SK-N-SH treated with all-trans-retinoic acid at 6 μM for 48 hours (cell line): ENCODE results near the gene B3GALT5.

Experiments used
- ATAC-seq: fragments of 200-7000 bp; cut with Tn5 transposase; 3 replicates; pipeline ENCODE4 v1.9.1; 2020; ENCODE audit warnings: mild to moderate bottlenecking, moderate library complexity
- ARNTL ChIP-seq: fragments of 450-650 bp; formaldehyde crosslinking; IDR thresholded peaks from 2 replicates; pipeline ENCODE4 v1.5.0; 2020; ENCODE audit warnings: low read depth, mild to moderate bottlenecking, moderate library complexity, borderline replicate concordance
- BACH2 ChIP-seq: fragments of 250-450 bp; sonication (Bioruptor Pico); IDR thresholded peaks from 2 replicates; pipeline ENCODE4 v1.9.0; 2021; ENCODE audit warnings: mild to moderate bottlenecking, borderline replicate concordance
- CSDC2 ChIP-seq: fragments of 250-450 bp; sonication (Bioruptor Pico); IDR thresholded peaks from 2 replicates; pipeline ENCODE4 v1.5.0; 2020; ENCODE audit warnings: mild to moderate bottlenecking, moderate library complexity
- ESRRG ChIP-seq: fragments of 250-450 bp; sonication (Bioruptor Pico); IDR thresholded peaks from 2 replicates; pipeline ENCODE4 v1.6.1; 2021; ENCODE audit warnings: mild to moderate bottlenecking
- GLIS3 ChIP-seq: fragments of 250-450 bp; sonication (Bioruptor Pico); IDR thresholded peaks from 2 replicates; pipeline ENCODE4 v1.5.0; 2020; ENCODE audit warnings: mild to moderate bottlenecking, moderate library complexity
- OSR1 ChIP-seq: fragments of 250-450 bp; sonication (Bioruptor Pico); IDR thresholded peaks from 2 replicates; pipeline ENCODE4 v1.8.0; 2022; ENCODE audit warnings: moderate library complexity, mild to moderate bottlenecking, inconsistent platforms
- PPARA ChIP-seq: fragments of 250-450 bp; sonication (Bioruptor Pico); IDR thresholded peaks from 2 replicates; pipeline ENCODE4 v1.5.0; 2020; ENCODE audit warnings: mild to moderate bottlenecking, borderline replicate concordance
- RARB ChIP-seq: fragments of 250-450 bp; sonication (Bioruptor Pico); IDR thresholded peaks from 2 replicates; pipeline ENCODE4 v1.8.0; 2021; ENCODE audit warnings: mild to moderate bottlenecking, moderate library complexity
- SNAI2 ChIP-seq: fragments of 250-450 bp; sonication (Bioruptor Pico); IDR thresholded peaks from 2 replicates; pipeline ENCODE4 v1.5.0; 2020; ENCODE audit warnings: mild to moderate bottlenecking, moderate library complexity
- TCF4 ChIP-seq: fragments of 250-450 bp; sonication (Bioruptor Pico); IDR thresholded peaks from 2 replicates; pipeline ENCODE4 v1.8.0; 2021; ENCODE audit warnings: mild to moderate bottlenecking, moderate library complexity, borderline replicate concordance
- TOX ChIP-seq: fragments of 250-450 bp; sonication (Bioruptor Pico); IDR thresholded peaks from 2 replicates; pipeline ENCODE4 v1.8.0; 2021; ENCODE audit warnings: mild to moderate bottlenecking, moderate library complexity, borderline replicate concordance
- ZFP3 ChIP-seq: fragments of 250-450 bp; sonication (Bioruptor Pico); IDR thresholded peaks from 2 replicates; pipeline ENCODE4 v1.5.0; 2020; ENCODE audit warnings: mild to moderate bottlenecking, moderate library complexity
- ZNF565 ChIP-seq: fragments of 450-650 bp; formaldehyde crosslinking; conservative IDR thresholded peaks from 2 replicates; pipeline ENCODE4 v1.5.0; 2020; ENCODE audit warnings: low read depth, mild to moderate bottlenecking, moderate library complexity
- ZNF70 ChIP-seq: fragments of 450-650 bp; formaldehyde crosslinking; IDR thresholded peaks from 2 replicates; pipeline ENCODE4 v1.5.0; 2020; ENCODE audit warnings: mild to moderate bottlenecking, moderate library complexity
- ZNF8 ChIP-seq: fragments of 450-650 bp; formaldehyde crosslinking; IDR thresholded peaks from 2 replicates; pipeline ENCODE4 v1.5.0; 2020; ENCODE audit warnings: mild to moderate bottlenecking, moderate library complexity
- TF ChIP-seq, protein P1 (sequence below): fragments of 250-450 bp; sonication (Bioruptor Pico); IDR thresholded peaks from 2 replicates; pipeline ENCODE4 v1.8.0; 2021; ENCODE audit warnings: low read depth, mild to moderate bottlenecking, moderate library complexity, borderline replicate concordance
- TF ChIP-seq, protein P2 (sequence below): fragments of 250-450 bp; sonication (Bioruptor Pico); IDR thresholded peaks from 2 replicates; pipeline ENCODE4 v1.8.0; 2020; ENCODE audit warnings: mild to moderate bottlenecking, moderate library complexity, borderline replicate concordance
- TF ChIP-seq, protein P3 (sequence below): fragments of 250-450 bp; sonication (Bioruptor Pico); IDR thresholded peaks from 2 replicates; pipeline ENCODE4 v1.5.0; 2020; ENCODE audit warnings: mild to moderate bottlenecking, moderate library complexity
- TF ChIP-seq, protein P4 (sequence below): fragments of 250-450 bp; sonication (Bioruptor Pico); IDR thresholded peaks from 2 replicates; pipeline ENCODE4 v1.5.1; 2021; ENCODE audit warnings: mild to moderate bottlenecking, moderate library complexity
- TF ChIP-seq, protein P5 (sequence below): fragments of 250-450 bp; sonication (Bioruptor Pico); IDR thresholded peaks from 2 replicates; pipeline ENCODE4 v1.5.1; 2020; ENCODE audit warnings: low read depth, mild to moderate bottlenecking, moderate library complexity

B3GALT5 gene

DNA sequence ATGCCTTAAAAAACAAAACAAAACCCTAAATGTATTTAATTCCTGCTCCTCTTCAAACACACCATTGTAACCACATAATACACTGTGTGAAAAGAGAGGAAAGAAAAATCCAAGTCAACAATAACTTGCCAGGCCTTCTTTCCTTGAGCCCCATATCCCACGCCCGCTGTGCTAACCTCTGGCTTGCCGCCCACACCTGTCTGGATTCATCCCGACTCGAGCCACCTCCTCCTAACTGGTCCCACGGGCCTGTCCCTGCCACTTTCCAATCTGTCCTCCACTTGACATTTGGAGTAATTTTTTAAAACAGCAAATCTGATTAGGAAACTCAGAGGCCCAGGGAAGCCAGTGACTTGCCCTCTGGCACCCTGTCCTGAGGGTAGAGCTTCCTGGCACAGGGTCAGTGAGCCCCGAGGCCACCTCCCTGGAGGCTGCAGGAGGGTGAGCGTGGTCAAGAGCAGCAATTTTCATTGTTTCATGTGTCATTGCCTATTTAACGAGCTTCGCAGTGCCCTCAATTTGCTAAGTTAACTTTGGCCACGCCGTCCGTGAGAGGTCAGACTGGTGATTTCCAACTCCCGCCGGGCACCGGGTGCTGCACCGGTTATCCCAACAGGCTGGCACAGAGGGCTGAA is 54.1 kb downstream of the B3GALT5 start:
- TF ChIP-seq SNAI2 (CRISPR knock-in tag) (no peak), ZNF70 (no peak), PPARA (CRISPR knock-in tag) (no peak), BACH2 (no peak), TCF4 (CRISPR knock-in tag) (no peak)
- TF ChIP-seq, protein P1, sequence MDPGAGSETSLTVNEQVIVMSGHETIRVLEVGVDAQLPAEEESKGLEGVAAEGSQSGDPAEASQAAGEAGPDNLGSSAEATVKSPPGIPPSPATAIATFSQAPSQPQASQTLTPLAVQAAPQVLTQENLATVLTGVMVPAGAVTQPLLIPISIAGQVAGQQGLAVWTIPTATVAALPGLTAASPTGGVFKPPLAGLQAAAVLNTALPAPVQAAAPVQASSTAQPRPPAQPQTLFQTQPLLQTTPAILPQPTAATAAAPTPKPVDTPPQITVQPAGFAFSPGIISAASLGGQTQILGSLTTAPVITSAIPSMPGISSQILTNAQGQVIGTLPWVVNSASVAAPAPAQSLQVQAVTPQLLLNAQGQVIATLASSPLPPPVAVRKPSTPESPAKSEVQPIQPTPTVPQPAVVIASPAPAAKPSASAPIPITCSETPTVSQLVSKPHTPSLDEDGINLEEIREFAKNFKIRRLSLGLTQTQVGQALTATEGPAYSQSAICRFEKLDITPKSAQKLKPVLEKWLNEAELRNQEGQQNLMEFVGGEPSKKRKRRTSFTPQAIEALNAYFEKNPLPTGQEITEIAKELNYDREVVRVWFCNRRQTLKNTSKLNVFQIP = no peak
- TF ChIP-seq, protein P2, sequence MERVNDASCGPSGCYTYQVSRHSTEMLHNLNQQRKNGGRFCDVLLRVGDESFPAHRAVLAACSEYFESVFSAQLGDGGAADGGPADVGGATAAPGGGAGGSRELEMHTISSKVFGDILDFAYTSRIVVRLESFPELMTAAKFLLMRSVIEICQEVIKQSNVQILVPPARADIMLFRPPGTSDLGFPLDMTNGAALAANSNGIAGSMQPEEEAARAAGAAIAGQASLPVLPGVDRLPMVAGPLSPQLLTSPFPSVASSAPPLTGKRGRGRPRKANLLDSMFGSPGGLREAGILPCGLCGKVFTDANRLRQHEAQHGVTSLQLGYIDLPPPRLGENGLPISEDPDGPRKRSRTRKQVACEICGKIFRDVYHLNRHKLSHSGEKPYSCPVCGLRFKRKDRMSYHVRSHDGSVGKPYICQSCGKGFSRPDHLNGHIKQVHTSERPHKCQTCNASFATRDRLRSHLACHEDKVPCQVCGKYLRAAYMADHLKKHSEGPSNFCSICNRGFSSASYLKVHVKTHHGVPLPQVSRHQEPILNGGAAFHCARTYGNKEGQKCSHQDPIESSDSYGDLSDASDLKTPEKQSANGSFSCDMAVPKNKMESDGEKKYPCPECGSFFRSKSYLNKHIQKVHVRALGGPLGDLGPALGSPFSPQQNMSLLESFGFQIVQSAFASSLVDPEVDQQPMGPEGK (CRISPR knock-in tag) = no peak
- TF ChIP-seq, all 23 proteins: peak for 0
- ATAC-seq = no peak

DNA sequence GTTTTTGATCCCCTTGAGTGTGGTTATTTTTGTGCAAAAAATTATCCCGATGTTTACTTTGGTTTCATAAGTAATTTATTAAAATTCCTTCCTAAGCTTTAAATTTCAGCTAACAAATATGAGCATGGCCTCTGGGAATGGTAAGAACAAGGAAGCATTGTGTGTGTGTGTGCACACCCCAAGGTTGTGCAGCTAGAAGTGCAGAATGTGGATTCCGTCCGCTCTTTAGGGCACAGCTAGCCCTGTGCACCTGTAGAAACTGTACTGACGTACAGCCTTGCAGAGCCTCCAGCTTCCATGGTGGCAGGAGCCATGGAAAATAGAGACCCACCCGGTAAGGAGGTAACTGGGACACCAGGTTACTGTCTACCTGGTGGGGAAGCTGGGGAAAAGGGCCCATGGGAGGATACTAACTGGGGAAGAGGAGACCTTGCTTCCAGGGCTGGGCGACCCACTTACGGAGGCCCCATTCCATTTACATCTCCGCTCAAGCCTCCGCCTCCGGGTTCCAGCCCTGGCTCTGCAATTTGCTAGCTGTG is 54.7 kb downstream of the B3GALT5 start:
- TF ChIP-seq ESRRG (CRISPR knock-in tag) = no peak
- TF ChIP-seq, protein P3, sequence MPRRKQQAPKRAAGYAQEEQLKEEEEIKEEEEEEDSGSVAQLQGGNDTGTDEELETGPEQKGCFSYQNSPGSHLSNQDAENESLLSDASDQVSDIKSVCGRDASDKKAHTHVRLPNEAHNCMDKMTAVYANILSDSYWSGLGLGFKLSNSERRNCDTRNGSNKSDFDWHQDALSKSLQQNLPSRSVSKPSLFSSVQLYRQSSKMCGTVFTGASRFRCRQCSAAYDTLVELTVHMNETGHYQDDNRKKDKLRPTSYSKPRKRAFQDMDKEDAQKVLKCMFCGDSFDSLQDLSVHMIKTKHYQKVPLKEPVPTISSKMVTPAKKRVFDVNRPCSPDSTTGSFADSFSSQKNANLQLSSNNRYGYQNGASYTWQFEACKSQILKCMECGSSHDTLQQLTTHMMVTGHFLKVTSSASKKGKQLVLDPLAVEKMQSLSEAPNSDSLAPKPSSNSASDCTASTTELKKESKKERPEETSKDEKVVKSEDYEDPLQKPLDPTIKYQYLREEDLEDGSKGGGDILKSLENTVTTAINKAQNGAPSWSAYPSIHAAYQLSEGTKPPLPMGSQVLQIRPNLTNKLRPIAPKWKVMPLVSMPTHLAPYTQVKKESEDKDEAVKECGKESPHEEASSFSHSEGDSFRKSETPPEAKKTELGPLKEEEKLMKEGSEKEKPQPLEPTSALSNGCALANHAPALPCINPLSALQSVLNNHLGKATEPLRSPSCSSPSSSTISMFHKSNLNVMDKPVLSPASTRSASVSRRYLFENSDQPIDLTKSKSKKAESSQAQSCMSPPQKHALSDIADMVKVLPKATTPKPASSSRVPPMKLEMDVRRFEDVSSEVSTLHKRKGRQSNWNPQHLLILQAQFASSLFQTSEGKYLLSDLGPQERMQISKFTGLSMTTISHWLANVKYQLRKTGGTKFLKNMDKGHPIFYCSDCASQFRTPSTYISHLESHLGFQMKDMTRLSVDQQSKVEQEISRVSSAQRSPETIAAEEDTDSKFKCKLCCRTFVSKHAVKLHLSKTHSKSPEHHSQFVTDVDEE (CRISPR knock-in tag) = no peak
- TF ChIP-seq, protein P1 = no peak
- TF ChIP-seq ARNTL = no peak
- no peak for TF ChIP-seq ZNF8 (CRISPR knock-in tag)
- TF ChIP-seq, protein P4, sequence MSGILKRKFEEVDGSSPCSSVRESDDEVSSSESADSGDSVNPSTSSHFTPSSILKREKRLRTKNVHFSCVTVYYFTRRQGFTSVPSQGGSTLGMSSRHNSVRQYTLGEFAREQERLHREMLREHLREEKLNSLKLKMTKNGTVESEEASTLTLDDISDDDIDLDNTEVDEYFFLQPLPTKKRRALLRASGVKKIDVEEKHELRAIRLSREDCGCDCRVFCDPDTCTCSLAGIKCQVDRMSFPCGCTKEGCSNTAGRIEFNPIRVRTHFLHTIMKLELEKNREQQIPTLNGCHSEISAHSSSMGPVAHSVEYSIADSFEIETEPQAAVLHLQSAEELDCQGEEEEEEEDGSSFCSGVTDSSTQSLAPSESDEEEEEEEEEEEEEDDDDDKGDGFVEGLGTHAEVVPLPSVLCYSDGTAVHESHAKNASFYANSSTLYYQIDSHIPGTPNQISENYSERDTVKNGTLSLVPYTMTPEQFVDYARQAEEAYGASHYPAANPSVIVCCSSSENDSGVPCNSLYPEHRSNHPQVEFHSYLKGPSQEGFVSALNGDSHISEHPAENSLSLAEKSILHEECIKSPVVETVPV (CRISPR knock-in tag) = no peak
- TF ChIP-seq SNAI2 (CRISPR knock-in tag) = no peak
- TF ChIP-seq TCF4 (CRISPR knock-in tag) = no peak
- TF ChIP-seq, protein P5, sequence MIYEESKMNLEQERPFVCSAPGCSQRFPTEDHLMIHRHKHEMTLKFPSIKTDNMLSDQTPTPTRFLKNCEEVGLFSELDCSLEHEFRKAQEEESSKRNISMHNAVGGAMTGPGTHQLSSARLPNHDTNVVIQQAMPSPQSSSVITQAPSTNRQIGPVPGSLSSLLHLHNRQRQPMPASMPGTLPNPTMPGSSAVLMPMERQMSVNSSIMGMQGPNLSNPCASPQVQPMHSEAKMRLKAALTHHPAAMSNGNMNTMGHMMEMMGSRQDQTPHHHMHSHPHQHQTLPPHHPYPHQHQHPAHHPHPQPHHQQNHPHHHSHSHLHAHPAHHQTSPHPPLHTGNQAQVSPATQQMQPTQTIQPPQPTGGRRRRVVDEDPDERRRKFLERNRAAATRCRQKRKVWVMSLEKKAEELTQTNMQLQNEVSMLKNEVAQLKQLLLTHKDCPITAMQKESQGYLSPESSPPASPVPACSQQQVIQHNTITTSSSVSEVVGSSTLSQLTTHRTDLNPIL (CRISPR knock-in tag) = no peak
- TF ChIP-seq RARB (CRISPR knock-in tag) = no peak
- no peak for TF ChIP-seq CSDC2
- no peak for TF ChIP-seq ZNF70
- TF ChIP-seq ZFP3 (CRISPR knock-in tag) = no peak
- TF ChIP-seq GLIS3 = no peak
- no peak for TF ChIP-seq ZNF565
- no peak for TF ChIP-seq BACH2
- ATAC-seq = no peak

DNA sequence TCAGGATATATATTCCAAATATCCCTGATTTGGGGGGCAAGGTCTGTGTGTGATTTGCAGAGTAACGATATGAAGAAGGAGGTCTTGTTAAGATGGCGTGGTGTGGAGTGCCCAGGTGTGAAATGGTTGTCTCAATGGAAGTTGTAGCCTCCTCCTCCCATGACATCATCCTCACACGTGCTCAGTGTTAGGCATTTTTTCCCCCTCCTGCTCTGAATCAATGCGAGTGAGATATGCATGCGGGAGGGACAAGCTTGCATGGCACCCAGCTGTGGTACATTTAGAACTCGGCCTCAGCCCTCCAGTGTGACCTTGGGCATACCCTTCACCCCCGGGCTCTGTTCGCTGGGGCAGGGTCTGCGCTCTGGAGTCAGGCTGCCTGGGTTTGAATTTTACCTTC is 55.6 kb downstream of the B3GALT5 start:
- no peak for TF ChIP-seq TOX (CRISPR knock-in tag)
- no peak for TF ChIP-seq SNAI2 (CRISPR knock-in tag)
- TF ChIP-seq OSR1 (CRISPR knock-in tag) = no peak
- TF ChIP-seq, protein P1 = no peak
- no peak for TF ChIP-seq ZNF8 (CRISPR knock-in tag)
- TF ChIP-seq ZNF70 = no peak
- TF ChIP-seq ARNTL = no peak
- no peak for ATAC-seq
